Liver (tissue), 9 donors: ENCODE data around the gene ZYG11B. TPM values are rescaled to one million over a fixed set of nuclear protein-coding genes. Genes with fewer than 3 reads are reported as not detected.

Experiments
- DNase-seq: peaks from one replicate; pipeline ENCODE4 v3.0.0-alpha.2; 2017; ENCODE audit warnings: low spot score
- H3K27ac ChIP-seq, 2 donors: one replicate each; pipeline ENCODE4 v1.7.0; 2013; ENCODE audit warnings: inconsistent platforms in 2 of 2, low read length in 2 of 2, control low read depth in 1 of 2, low read depth in 1 of 2, mild to moderate bottlenecking in 1 of 2
- H3K27me3 ChIP-seq, 4 donors: one replicate each; pipeline versions ENCODE4 v1.6.1 to v1.7.0; 2013; ENCODE audit warnings: low read length in 3 of 4, inconsistent platforms in 1 of 4, mild to moderate bottlenecking in 1 of 4, moderate library complexity in 1 of 4; ENCODE audit not compliant: control insufficient read depth in 4 of 4, insufficient read depth in 4 of 4
- H3K36me3 ChIP-seq, 4 donors: one replicate each; pipeline versions ENCODE4 v1.6.1 to v1.7.0; 2013; ENCODE audit warnings: low read length in 3 of 4, mild to moderate bottlenecking in 3 of 4, low read depth in 1 of 4, moderate library complexity in 1 of 4; ENCODE audit not compliant: control insufficient read depth in 4 of 4, insufficient read depth in 3 of 4
- H3K4me1 ChIP-seq, 4 donors: one replicate each; pipeline versions ENCODE4 v1.6.1 to v1.7.0; 2013; ENCODE audit warnings: low read length in 3 of 4, mild to moderate bottlenecking in 3 of 4, moderate library complexity in 1 of 4; ENCODE audit not compliant: control insufficient read depth in 4 of 4, insufficient read depth in 4 of 4
- H3K4me3 ChIP-seq, 3 donors: one replicate each; pipeline versions ENCODE4 v1.6.1 to v1.7.0; 2013; ENCODE audit warnings: low read length in 3 of 3, control low read depth in 1 of 3, low read depth in 1 of 3, mild to moderate bottlenecking in 1 of 3
- H3K9ac ChIP-seq, 2 donors: one replicate each; pipeline ENCODE4 v1.7.0; 2013; ENCODE audit warnings: low read length in 2 of 2, mild to moderate bottlenecking in 2 of 2, moderate library complexity in 2 of 2, control low read depth in 1 of 2, low read depth in 1 of 2
- H3K9me3 ChIP-seq, 4 donors: one replicate each; pipeline versions ENCODE4 v1.6.1 to v1.7.0; 2013; ENCODE audit warnings: low read length in 3 of 4; ENCODE audit not compliant: control insufficient read depth in 4 of 4
- ATF3 ChIP-seq: IDR thresholded peaks from 2 replicates; pipeline ENCODE4 v1.6.1; 2016; ENCODE audit warnings: antibody characterized with exemption
- CTCF ChIP-seq: fragments of 150-350 bp; IDR thresholded peaks from 2 replicates; pipeline ENCODE4 v1.5.1; 2017; ENCODE audit warnings: improper control_type of control experiment, low read depth, low read length; ENCODE audit not compliant: missing input control
- EGR1 ChIP-seq, 2 donors: IDR thresholded peaks; 2 replicates each; pipeline ENCODE4 v1.6.1; 2016 to 2018; ENCODE audit warnings: antibody characterized with exemption in 2 of 2, low read depth in 2 of 2
- FOXA1 ChIP-seq: IDR thresholded peaks from 2 replicates; pipeline ENCODE4 v1.6.1; 2016; ENCODE audit warnings: antibody characterized with exemption
- FOXA2 ChIP-seq: IDR thresholded peaks from 2 replicates; pipeline ENCODE4 v1.6.1; 2016; ENCODE audit warnings: antibody characterized with exemption
- GABPA ChIP-seq, 2 donors: IDR thresholded peaks in 1 of 2; conservative IDR thresholded peaks in 1 of 2; 2 replicates each; pipeline ENCODE4 v1.6.1; 2016; ENCODE audit warnings: antibody characterized with exemption in 2 of 2, mild to moderate bottlenecking in 1 of 2, moderate library complexity in 1 of 2
- HNF4A ChIP-seq, 2 donors: conservative IDR thresholded peaks; 2 replicates each; pipeline ENCODE4 v1.6.1; 2016; ENCODE audit warnings: antibody characterized with exemption in 2 of 2, mild to moderate bottlenecking in 2 of 2
- HNF4G ChIP-seq: IDR thresholded peaks from 2 replicates; pipeline ENCODE4 v1.6.1; 2016; ENCODE audit warnings: antibody characterized with exemption
- JUND ChIP-seq, 2 donors: IDR thresholded peaks; 2 replicates each; pipeline ENCODE4 v1.6.1; 2016; ENCODE audit warnings: antibody characterized with exemption in 2 of 2
- MAX ChIP-seq: IDR thresholded peaks from 2 replicates; pipeline ENCODE4 v1.6.1; 2016; ENCODE audit warnings: antibody characterized with exemption
- NR2F2 ChIP-seq: IDR thresholded peaks from 2 replicates; pipeline ENCODE4 v1.6.1; 2016; ENCODE audit warnings: antibody characterized with exemption
- RAD21 ChIP-seq, 2 donors: IDR thresholded peaks; 2 replicates each; pipeline ENCODE4 v1.6.1; 2016; ENCODE audit warnings: antibody characterized with exemption in 2 of 2, mild to moderate bottlenecking in 2 of 2
- REST ChIP-seq: IDR thresholded peaks from 2 replicates; pipeline ENCODE4 v1.6.1; 2016; ENCODE audit warnings: antibody characterized with exemption, mild to moderate bottlenecking
- RXRA ChIP-seq, 2 donors: IDR thresholded peaks; 2 replicates each; pipeline ENCODE4 v1.6.1; 2017 to 2018; ENCODE audit warnings: antibody characterized with exemption in 2 of 2, mild to moderate bottlenecking in 1 of 2
- SP1 ChIP-seq: IDR thresholded peaks from 2 replicates; pipeline ENCODE4 v1.6.1; 2018; ENCODE audit warnings: antibody characterized with exemption, mild to moderate bottlenecking
- TAF1 ChIP-seq: conservative IDR thresholded peaks from 2 replicates; pipeline ENCODE4 v1.6.1; 2016; ENCODE audit warnings: antibody characterized with exemption, mild to moderate bottlenecking
- YY1 ChIP-seq: IDR thresholded peaks from 2 replicates; pipeline ENCODE4 v1.6.1; 2016; ENCODE audit warnings: antibody characterized with exemption, mild to moderate bottlenecking
- ZBTB33 ChIP-seq: IDR thresholded peaks from 2 replicates; pipeline ENCODE4 v1.6.1; 2016; ENCODE audit warnings: antibody characterized with exemption
- WGBS: extraction: QIAGEN DNeasy Blood & Tissue Kit; methylation state at CpG from one replicate; pipeline ENCODE4 v1.1.7; 2013; 5-methylcytosine and 5-hydroxymethylcytosine counted together
- polyA plus RNA-seq, 2 donors: library from polyadenylated mRNA; stranded (reverse) in 1 of 2; unstranded in 1 of 2; fragments of 200-250 nt in 1 of 2; fragments of >200 nt in 1 of 2; fragmentation: Nextera tagmentation in 1 of 2; extraction: Ambion mirVana in 1 of 2; gene quantifications; one replicate each; pipeline versions ENCODE4 v1.2.1 to v1.2.3, GENCODE V29; 2013 to 2015
- total RNA-seq, 2 donors: library from RNA; depleted of rRNA; stranded (reverse); fragments of >200 nt; gene quantifications; one replicate each; pipeline ENCODE4 v1.2.3, GENCODE V29; 2014
- donor health status: healthy.
- donor health status: healthy.
- donor health status: healthy.
- donor health status: healthy.
- donor health status: healthy.

ZYG11B gene
- total and polyA plus RNA-seq, 4 donors, result 6.1 to 111 (median 15.5) TPM

GRCh38 chr1:52850951-52851350 is 124.7 kb downstream of the ZYG11B start:
- no peaks in the 10 kb centered on the region for H3K36me3 ChIP-seq
- H3K27ac ChIP-seq, result no peak overlapping the region
- no peaks in the 10 kb centered on the region for H3K27me3 ChIP-seq
- WGBS, result 95% methylated on average over 4 of the region's 4 CpGs
- DNase-seq, result no peak
- TF ChIP-seq SP1, result no peak
- TF ChIP-seq HNF4G, result no peak
- TF ChIP-seq FOXA1, result no peak
- TF ChIP-seq TAF1, result no peak
- TF ChIP-seq FOXA2, result no peak
- no peak for TF ChIP-seq MAX
- TF ChIP-seq EGR1 (IDR thresholded peaks at IDR 0.05; ENCODE audit: low read depth in 2 of 2), result no peak
- TF ChIP-seq CTCF, result no peak
- no peak for TF ChIP-seq YY1
- TF ChIP-seq RXRA (IDR thresholded peaks at IDR 0.05), result no peak
- TF ChIP-seq NR2F2, result no peak
- TF ChIP-seq HNF4A (conservative IDR thresholded peaks at IDR 0.05), result no peak
- no peak for TF ChIP-seq REST
- TF ChIP-seq RAD21 (IDR thresholded peaks at IDR 0.05), result no peak
- no peak for TF ChIP-seq GABPA (IDR thresholded peaks at IDR 0.05 in 1 of 2, conservative IDR thresholded peaks at IDR 0.05 in 1 of 2)
- no peak for TF ChIP-seq ATF3
- TF ChIP-seq JUND (IDR thresholded peaks at IDR 0.05), result no peak
- TF ChIP-seq ZBTB33, result no peak
- H3K4me3 ChIP-seq, result no peak overlapping the region
- no peaks in the 10 kb centered on the region for H3K4me1 ChIP-seq
- no peaks in the 10 kb centered on the region for H3K9me3 ChIP-seq
- no peak overlapping the region for H3K9ac ChIP-seq

- no peaks in the 10 kb centered on the region for H3K27me3 ChIP-seq
- H3K36me3 ChIP-seq, result no peaks in the 10 kb centered on the region
- H3K4me1 ChIP-seq, result no peaks in the 10 kb centered on the region
- no peaks in the 10 kb centered on the region for H3K9me3 ChIP-seq
- 88% methylated on average over 2 of the region's 2 CpGs for WGBS
- TF ChIP-seq REST, result no peak
- TF ChIP-seq HNF4G, result no peak
- TF ChIP-seq TAF1, result no peak
- no peak for DNase-seq
- H3K9ac ChIP-seq, result no peak overlapping the region
- H3K27ac ChIP-seq, result no peak overlapping the region
- H3K4me3 ChIP-seq, result no peak overlapping the region
Observed at GRCh38 chr1:52852854-52853253, 126.6 kb downstream of the ZYG11B start.
